HEK293 (cell line): ENCODE data around the gene DCAKD.
A peak's percentile ranks its signal among the peaks of the same experiment; 100 is the strongest.

Source experiments
- KLF10 ChIP-seq: fragments of 450-650 bp; IDR thresholded peaks from 2 replicates; pipeline ENCODE4 v1.5.1; 2018; ENCODE audit warnings: missing biosample characterization, mild to moderate bottlenecking, missing genetic modification characterization
- KLF9 ChIP-seq: fragments of 450-650 bp; formaldehyde crosslinking; IDR thresholded peaks from 2 replicates; pipeline ENCODE4 v1.5.1; 2016; ENCODE audit warnings: missing biosample characterization, missing genetic modification characterization, low read depth
- RBAK ChIP-seq: fragments of 450-650 bp; formaldehyde crosslinking; IDR thresholded peaks from 2 replicates; pipeline ENCODE4 v1.5.1; 2016; ENCODE audit warnings: missing biosample characterization, missing genetic modification characterization
- ZBTB17 ChIP-seq: fragments of 450-650 bp; formaldehyde crosslinking; IDR thresholded peaks from 2 replicates; pipeline ENCODE4 v1.5.1; 2016; ENCODE audit warnings: missing biosample characterization, missing genetic modification characterization
- ZEB2 ChIP-seq: fragments of 450-650 bp; formaldehyde crosslinking; IDR thresholded peaks from 2 replicates; pipeline ENCODE4 v1.5.1; 2016; ENCODE audit warnings: missing biosample characterization, missing genetic modification characterization
- ZFP3 ChIP-seq: fragments of 450-650 bp; formaldehyde crosslinking; IDR thresholded peaks from 2 replicates; pipeline ENCODE4 v1.5.1; 2016; ENCODE audit warnings: low read depth, missing biosample characterization, missing genetic modification characterization
- ZFP69B ChIP-seq: fragments of 450-650 bp; formaldehyde crosslinking; IDR thresholded peaks from 2 replicates; pipeline ENCODE4 v1.5.1; 2016; ENCODE audit warnings: missing biosample characterization, missing genetic modification characterization
- ZIC2 ChIP-seq: fragments of 450-650 bp; formaldehyde crosslinking; IDR thresholded peaks from 2 replicates; pipeline ENCODE4 v1.5.1; 2016; ENCODE audit warnings: missing biosample characterization, missing genetic modification characterization
- ZNF221 ChIP-seq: fragments of 450-650 bp; formaldehyde crosslinking; IDR thresholded peaks from 2 replicates; pipeline ENCODE4 v1.5.1; 2017; ENCODE audit warnings: missing biosample characterization, missing genetic modification characterization, borderline replicate concordance
- ZNF335 ChIP-seq: fragments of 450-650 bp; formaldehyde crosslinking; conservative IDR thresholded peaks from 2 replicates; pipeline ENCODE4 v1.5.1; 2016; ENCODE audit warnings: missing biosample characterization, missing genetic modification characterization
- ZNF423 ChIP-seq: fragments of 450-650 bp; formaldehyde crosslinking; IDR thresholded peaks from 2 replicates; pipeline ENCODE4 v1.5.1; 2016; ENCODE audit warnings: missing biosample characterization, missing genetic modification characterization
- ZNF561 ChIP-seq: fragments of 450-650 bp; IDR thresholded peaks from 2 replicates; pipeline ENCODE4 v1.5.1; 2018; ENCODE audit warnings: missing biosample characterization, missing genetic modification characterization, borderline replicate concordance
- ZNF621 ChIP-seq: fragments of 450-650 bp; formaldehyde crosslinking; IDR thresholded peaks from 2 replicates; pipeline ENCODE4 v1.5.1; 2017; ENCODE audit warnings: missing biosample characterization, missing genetic modification characterization
- ZNF654 ChIP-seq: fragments of 450-650 bp; formaldehyde crosslinking; IDR thresholded peaks from 2 replicates; pipeline ENCODE4 v1.5.1; 2016; ENCODE audit warnings: low read depth, missing biosample characterization, missing genetic modification characterization
- ZNF777 ChIP-seq: fragments of 450-650 bp; formaldehyde crosslinking; IDR thresholded peaks from 2 replicates; pipeline ENCODE4 v1.5.1; 2017; ENCODE audit warnings: missing biosample characterization, missing genetic modification characterization, borderline replicate concordance
- ZNF791 ChIP-seq: fragments of 450-650 bp; formaldehyde crosslinking; IDR thresholded peaks from 2 replicates; pipeline ENCODE4 v1.5.1; 2016; ENCODE audit warnings: missing biosample characterization, missing genetic modification characterization
- ZSCAN30 ChIP-seq: fragments of 450-650 bp; IDR thresholded peaks from 2 replicates; pipeline ENCODE4 v1.5.1; 2018; ENCODE audit warnings: missing biosample characterization, mild to moderate bottlenecking, missing genetic modification characterization, moderate library complexity
- TF ChIP-seq, protein P1 (sequence below): fragments of 450-650 bp; formaldehyde crosslinking; IDR thresholded peaks from 2 replicates; pipeline ENCODE4 v1.5.1; 2016; ENCODE audit warnings: missing biosample characterization, missing genetic modification characterization
- TF ChIP-seq, protein P2 (sequence below): fragments of 450-650 bp; IDR thresholded peaks from 2 replicates; pipeline ENCODE4 v1.5.1; 2018; ENCODE audit warnings: missing biosample characterization, mild to moderate bottlenecking, missing genetic modification characterization
- TF ChIP-seq, protein P3 (sequence below): fragments of 450-650 bp; formaldehyde crosslinking; optimal IDR thresholded peaks from 2 replicates; pipeline ENCODE3; 2016; ENCODE audit warnings: missing biosample characterization, mild to moderate bottlenecking, missing genetic modification characterization
- TF ChIP-seq, protein P4 (sequence below): fragments of 450-650 bp; formaldehyde crosslinking; IDR thresholded peaks from 2 replicates; pipeline ENCODE4 v1.5.1; 2016; ENCODE audit warnings: missing biosample characterization, missing genetic modification characterization
- TF ChIP-seq, protein P5 (sequence below): fragments of 450-650 bp; IDR thresholded peaks from 2 replicates; pipeline ENCODE4 v1.5.1; 2018; ENCODE audit warnings: missing biosample characterization, missing genetic modification characterization
- TF ChIP-seq, protein P6 (sequence below): fragments of 450-650 bp; formaldehyde crosslinking; IDR thresholded peaks from 2 replicates; pipeline ENCODE4 v1.5.1; 2016; ENCODE audit warnings: missing biosample characterization, missing genetic modification characterization

Gene DCAKD

DNA sequence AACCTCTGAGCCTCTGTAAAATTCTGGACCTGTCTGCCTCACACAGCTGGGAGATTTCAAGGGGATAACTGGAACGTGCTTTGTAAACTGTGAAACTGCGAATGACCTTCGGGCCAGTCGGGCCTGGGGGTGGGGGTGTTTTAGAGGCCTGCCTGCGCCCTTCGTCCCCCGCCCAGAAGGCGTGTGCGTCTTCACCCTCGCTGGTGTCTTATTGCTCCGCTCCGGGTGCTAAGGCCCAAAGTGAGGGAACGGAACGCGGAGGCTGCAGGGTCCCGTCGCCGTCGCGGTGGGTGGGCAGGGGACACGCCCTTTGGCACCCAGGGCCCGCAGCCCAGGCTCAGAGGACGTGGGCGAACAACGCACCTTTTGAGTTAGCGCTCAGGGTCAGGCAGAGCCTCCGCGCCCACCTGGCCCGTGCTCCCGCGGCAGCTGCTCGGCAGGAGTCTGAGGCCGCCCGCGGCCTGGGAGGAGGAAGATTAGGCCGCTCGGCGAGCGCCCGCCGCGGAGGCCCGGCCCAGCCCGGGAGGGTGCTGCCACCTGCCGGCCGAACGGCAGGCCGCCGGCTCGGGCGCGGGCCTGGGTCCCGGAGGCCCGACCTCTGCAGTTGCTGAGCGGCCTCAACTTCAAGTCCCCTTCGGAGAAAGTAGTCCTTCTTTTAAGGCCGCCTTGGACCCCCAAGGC, 29.7 kb downstream of the DCAKD start (continued):
- TF ChIP-seq, protein P1, sequence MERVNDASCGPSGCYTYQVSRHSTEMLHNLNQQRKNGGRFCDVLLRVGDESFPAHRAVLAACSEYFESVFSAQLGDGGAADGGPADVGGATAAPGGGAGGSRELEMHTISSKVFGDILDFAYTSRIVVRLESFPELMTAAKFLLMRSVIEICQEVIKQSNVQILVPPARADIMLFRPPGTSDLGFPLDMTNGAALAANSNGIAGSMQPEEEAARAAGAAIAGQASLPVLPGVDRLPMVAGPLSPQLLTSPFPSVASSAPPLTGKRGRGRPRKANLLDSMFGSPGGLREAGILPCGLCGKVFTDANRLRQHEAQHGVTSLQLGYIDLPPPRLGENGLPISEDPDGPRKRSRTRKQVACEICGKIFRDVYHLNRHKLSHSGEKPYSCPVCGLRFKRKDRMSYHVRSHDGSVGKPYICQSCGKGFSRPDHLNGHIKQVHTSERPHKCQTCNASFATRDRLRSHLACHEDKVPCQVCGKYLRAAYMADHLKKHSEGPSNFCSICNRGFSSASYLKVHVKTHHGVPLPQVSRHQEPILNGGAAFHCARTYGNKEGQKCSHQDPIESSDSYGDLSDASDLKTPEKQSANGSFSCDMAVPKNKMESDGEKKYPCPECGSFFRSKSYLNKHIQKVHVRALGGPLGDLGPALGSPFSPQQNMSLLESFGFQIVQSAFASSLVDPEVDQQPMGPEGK = no peak
- TF ChIP-seq ZEB2 (tag by site-specific recombination) = no peak
- TF ChIP-seq, protein P2, sequence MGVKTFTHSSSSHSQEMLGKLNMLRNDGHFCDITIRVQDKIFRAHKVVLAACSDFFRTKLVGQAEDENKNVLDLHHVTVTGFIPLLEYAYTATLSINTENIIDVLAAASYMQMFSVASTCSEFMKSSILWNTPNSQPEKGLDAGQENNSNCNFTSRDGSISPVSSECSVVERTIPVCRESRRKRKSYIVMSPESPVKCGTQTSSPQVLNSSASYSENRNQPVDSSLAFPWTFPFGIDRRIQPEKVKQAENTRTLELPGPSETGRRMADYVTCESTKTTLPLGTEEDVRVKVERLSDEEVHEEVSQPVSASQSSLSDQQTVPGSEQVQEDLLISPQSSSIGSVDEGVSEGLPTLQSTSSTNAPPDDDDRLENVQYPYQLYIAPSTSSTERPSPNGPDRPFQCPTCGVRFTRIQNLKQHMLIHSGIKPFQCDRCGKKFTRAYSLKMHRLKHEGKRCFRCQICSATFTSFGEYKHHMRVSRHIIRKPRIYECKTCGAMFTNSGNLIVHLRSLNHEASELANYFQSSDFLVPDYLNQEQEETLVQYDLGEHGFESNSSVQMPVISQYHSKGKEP (tag by site-specific recombination) = peak; percentile 16; the same call in 1 of the 2 replicates
- TF ChIP-seq KLF10 = no peak
- peak; percentile 6; the same call in 1 of the 2 replicates for TF ChIP-seq ZBTB17 (tag by site-specific recombination)
- peak; percentile 37 for TF ChIP-seq ZNF654 (tag by site-specific recombination)
- peak; percentile 82 for TF ChIP-seq ZIC2 (tag by site-specific recombination)
- TF ChIP-seq ZNF335 (tag by site-specific recombination) = peak; percentile 50; the same call in 1 of the 2 replicates
- TF ChIP-seq ZSCAN30 (tag by site-specific recombination) = peak; percentile 63; the same call in 1 of the 2 replicates
- no peak for TF ChIP-seq ZNF791 (tag by site-specific recombination)
- no peak for TF ChIP-seq RBAK (tag by site-specific recombination)
- TF ChIP-seq ZNF423 (tag by site-specific recombination) = peak; percentile 78
- TF ChIP-seq ZNF561 (tag by site-specific recombination) = peak; percentile 82; the same call in 1 of the 2 replicates
- no peak for TF ChIP-seq ZNF777 (tag by site-specific recombination)
- TF ChIP-seq ZFP69B (tag by site-specific recombination) = no peak
- TF ChIP-seq, protein P3, sequence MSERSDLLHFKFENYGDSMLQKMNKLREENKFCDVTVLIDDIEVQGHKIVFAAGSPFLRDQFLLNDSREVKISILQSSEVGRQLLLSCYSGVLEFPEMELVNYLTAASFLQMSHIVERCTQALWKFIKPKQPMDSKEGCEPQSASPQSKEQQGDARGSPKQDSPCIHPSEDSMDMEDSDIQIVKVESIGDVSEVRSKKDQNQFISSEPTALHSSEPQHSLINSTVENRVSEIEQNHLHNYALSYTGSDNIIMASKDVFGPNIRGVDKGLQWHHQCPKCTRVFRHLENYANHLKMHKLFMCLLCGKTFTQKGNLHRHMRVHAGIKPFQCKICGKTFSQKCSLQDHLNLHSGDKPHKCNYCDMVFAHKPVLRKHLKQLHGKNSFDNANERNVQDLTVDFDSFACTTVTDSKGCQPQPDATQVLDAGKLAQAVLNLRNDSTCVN = peak; percentile 67
- TF ChIP-seq, protein P4, sequence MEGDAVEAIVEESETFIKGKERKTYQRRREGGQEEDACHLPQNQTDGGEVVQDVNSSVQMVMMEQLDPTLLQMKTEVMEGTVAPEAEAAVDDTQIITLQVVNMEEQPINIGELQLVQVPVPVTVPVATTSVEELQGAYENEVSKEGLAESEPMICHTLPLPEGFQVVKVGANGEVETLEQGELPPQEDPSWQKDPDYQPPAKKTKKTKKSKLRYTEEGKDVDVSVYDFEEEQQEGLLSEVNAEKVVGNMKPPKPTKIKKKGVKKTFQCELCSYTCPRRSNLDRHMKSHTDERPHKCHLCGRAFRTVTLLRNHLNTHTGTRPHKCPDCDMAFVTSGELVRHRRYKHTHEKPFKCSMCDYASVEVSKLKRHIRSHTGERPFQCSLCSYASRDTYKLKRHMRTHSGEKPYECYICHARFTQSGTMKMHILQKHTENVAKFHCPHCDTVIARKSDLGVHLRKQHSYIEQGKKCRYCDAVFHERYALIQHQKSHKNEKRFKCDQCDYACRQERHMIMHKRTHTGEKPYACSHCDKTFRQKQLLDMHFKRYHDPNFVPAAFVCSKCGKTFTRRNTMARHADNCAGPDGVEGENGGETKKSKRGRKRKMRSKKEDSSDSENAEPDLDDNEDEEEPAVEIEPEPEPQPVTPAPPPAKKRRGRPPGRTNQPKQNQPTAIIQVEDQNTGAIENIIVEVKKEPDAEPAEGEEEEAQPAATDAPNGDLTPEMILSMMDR = 0 out of 2 replicates have a peak, but pooled peaks have one; percentile 28
- TF ChIP-seq, protein P5, sequence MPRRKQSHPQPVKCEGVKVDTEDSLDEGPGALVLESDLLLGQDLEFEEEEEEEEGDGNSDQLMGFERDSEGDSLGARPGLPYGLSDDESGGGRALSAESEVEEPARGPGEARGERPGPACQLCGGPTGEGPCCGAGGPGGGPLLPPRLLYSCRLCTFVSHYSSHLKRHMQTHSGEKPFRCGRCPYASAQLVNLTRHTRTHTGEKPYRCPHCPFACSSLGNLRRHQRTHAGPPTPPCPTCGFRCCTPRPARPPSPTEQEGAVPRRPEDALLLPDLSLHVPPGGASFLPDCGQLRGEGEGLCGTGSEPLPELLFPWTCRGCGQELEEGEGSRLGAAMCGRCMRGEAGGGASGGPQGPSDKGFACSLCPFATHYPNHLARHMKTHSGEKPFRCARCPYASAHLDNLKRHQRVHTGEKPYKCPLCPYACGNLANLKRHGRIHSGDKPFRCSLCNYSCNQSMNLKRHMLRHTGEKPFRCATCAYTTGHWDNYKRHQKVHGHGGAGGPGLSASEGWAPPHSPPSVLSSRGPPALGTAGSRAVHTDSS = peak; percentile 50; the same call in 1 of the 2 replicates
- TF ChIP-seq ZFP3 (tag by site-specific recombination) = no peak
- no peak for TF ChIP-seq ZNF621 (tag by site-specific recombination)
- 0 out of 2 replicates have a peak, but pooled peaks have one; percentile 35 for TF ChIP-seq KLF9 (tag by site-specific recombination)
- TF ChIP-seq, protein P6, sequence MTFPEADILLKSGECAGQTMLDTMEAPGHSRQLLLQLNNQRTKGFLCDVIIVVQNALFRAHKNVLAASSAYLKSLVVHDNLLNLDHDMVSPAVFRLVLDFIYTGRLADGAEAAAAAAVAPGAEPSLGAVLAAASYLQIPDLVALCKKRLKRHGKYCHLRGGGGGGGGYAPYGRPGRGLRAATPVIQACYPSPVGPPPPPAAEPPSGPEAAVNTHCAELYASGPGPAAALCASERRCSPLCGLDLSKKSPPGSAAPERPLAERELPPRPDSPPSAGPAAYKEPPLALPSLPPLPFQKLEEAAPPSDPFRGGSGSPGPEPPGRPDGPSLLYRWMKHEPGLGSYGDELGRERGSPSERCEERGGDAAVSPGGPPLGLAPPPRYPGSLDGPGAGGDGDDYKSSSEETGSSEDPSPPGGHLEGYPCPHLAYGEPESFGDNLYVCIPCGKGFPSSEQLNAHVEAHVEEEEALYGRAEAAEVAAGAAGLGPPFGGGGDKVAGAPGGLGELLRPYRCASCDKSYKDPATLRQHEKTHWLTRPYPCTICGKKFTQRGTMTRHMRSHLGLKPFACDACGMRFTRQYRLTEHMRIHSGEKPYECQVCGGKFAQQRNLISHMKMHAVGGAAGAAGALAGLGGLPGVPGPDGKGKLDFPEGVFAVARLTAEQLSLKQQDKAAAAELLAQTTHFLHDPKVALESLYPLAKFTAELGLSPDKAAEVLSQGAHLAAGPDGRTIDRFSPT (tag by site-specific recombination) = no peak
- no peak for TF ChIP-seq ZNF221 (tag by site-specific recombination)
